ENCODE measurements around the gene METTL6. TPM values are rescaled to one million over a fixed set of nuclear protein-coding genes. Genes with fewer than 3 reads are reported as not detected.

The METTL6 gene
- total RNA-seq (ENCODE audit: low replicate concordance): 30.0 and 30.6 TPM in 2 replicates

- H3K4me3 ChIP-seq (ENCODE audit: low read depth, low read length): peak within 1 kb of the TSS; percentile 97
- TF ChIP-seq, protein P1, sequence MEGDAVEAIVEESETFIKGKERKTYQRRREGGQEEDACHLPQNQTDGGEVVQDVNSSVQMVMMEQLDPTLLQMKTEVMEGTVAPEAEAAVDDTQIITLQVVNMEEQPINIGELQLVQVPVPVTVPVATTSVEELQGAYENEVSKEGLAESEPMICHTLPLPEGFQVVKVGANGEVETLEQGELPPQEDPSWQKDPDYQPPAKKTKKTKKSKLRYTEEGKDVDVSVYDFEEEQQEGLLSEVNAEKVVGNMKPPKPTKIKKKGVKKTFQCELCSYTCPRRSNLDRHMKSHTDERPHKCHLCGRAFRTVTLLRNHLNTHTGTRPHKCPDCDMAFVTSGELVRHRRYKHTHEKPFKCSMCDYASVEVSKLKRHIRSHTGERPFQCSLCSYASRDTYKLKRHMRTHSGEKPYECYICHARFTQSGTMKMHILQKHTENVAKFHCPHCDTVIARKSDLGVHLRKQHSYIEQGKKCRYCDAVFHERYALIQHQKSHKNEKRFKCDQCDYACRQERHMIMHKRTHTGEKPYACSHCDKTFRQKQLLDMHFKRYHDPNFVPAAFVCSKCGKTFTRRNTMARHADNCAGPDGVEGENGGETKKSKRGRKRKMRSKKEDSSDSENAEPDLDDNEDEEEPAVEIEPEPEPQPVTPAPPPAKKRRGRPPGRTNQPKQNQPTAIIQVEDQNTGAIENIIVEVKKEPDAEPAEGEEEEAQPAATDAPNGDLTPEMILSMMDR (IDR thresholded peaks at IDR 0.05; ENCODE audit: insufficient read depth, low read length): peak; percentile 40
- DNase-seq (ENCODE audit: low read depth): peak; percentile 78
Observed at GRCh38 chr3:15427182-15427880, at the start of gene METTL6, which contains the start of gene EAF1. Gene METTL6, minus strand, starts transcription at chr3:15427544. Its CDS starts 1,033 bp downstream, at chr3:15426511. Gene EAF1, plus strand, starts transcription at chr3:15427598. Its CDS starts 182 bp downstream, at chr3:15427780.

- TF ChIP-seq, protein P1 (IDR thresholded peaks at IDR 0.05; ENCODE audit: insufficient read depth, low read length): no peak
- peak; percentile 47 for DNase-seq (ENCODE audit: low read depth)
- no peak overlapping the region for H3K4me3 ChIP-seq (ENCODE audit: low read depth, low read length)
Observed at GRCh38 chr3:15476378-15476777, 49.0 kb upstream of the METTL6 start.

GRCh38 chr3:15475161-15475560, 47.8 kb upstream of the METTL6 start:
- TF ChIP-seq, protein P1 (IDR thresholded peaks at IDR 0.05; ENCODE audit: insufficient read depth, low read length): no peak
- H3K4me3 ChIP-seq (ENCODE audit: low read depth, low read length): no peak overlapping the region

DNA sequence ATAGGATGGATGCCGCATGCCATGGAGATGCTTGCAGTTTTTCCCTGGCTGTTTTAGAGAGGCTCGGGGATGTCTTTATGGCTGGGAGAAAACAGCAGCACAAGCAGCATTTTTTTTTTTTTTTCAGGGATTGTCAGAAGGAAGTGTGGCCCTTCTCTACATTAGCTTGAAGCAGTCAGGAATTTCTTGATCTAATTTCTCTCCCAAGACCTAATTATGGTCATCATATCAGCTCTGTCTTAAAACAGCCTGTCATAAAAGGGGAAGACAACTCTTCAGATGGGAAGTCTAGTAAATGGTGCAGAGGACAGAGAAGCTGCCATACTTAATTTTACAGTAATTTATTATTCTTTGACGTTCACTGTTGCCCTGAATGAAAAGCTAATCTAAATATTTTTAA, 44.5 kb upstream of the METTL6 start:
- no peak for DNase-seq (ENCODE audit: low read depth)
- H3K4me3 ChIP-seq (ENCODE audit: low read depth, low read length): no peak overlapping the region
- TF ChIP-seq, protein P1 (IDR thresholded peaks at IDR 0.05; ENCODE audit: insufficient read depth, low read length): no peak

More at GRCh38 chr3:15475161-15475560, 47.8 kb upstream of the METTL6 start:
- no peak for DNase-seq (ENCODE audit: low read depth)

GRCh38 chr3:15470849-15471248, 43.5 kb upstream of the METTL6 start:
- no peak for DNase-seq (ENCODE audit: low read depth)
- H3K4me3 ChIP-seq (ENCODE audit: low read depth, low read length): no peak overlapping the region
- TF ChIP-seq, protein P1 (IDR thresholded peaks at IDR 0.05; ENCODE audit: insufficient read depth, low read length): no peak

GRCh38 chr3:15470261-15470660, 42.9 kb upstream of the METTL6 start:
- TF ChIP-seq, protein P1 (IDR thresholded peaks at IDR 0.05; ENCODE audit: insufficient read depth, low read length): no peak
- no peak for DNase-seq (ENCODE audit: low read depth)
- no peak overlapping the region for H3K4me3 ChIP-seq (ENCODE audit: low read depth, low read length)

All from fibroblast of the aortic adventitia (primary cell).